ENCODE measurements around the gene SESN1.

DNA sequence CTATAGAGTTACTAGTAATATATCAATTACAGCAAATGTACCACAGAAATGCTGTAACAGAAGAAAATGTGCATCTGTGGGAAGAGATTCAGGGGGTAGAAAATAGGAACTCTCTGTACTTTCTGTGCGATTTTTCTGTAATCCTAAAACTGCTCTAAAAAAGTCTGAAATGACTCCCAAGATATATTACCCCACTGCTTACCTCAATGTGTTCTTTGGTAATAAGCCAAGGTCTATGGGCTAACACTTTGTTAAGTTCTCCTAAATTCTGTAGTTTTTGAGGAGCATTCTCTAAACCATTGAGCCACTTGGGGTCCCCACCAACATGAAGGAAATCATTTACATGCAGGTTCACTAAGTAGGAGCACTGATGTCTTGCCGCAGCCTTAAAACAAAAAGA is 94.4 kb downstream of the SESN1 start:
- TF ChIP-seq, protein P1, sequence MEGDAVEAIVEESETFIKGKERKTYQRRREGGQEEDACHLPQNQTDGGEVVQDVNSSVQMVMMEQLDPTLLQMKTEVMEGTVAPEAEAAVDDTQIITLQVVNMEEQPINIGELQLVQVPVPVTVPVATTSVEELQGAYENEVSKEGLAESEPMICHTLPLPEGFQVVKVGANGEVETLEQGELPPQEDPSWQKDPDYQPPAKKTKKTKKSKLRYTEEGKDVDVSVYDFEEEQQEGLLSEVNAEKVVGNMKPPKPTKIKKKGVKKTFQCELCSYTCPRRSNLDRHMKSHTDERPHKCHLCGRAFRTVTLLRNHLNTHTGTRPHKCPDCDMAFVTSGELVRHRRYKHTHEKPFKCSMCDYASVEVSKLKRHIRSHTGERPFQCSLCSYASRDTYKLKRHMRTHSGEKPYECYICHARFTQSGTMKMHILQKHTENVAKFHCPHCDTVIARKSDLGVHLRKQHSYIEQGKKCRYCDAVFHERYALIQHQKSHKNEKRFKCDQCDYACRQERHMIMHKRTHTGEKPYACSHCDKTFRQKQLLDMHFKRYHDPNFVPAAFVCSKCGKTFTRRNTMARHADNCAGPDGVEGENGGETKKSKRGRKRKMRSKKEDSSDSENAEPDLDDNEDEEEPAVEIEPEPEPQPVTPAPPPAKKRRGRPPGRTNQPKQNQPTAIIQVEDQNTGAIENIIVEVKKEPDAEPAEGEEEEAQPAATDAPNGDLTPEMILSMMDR (IDR thresholded peaks at IDR 0.05; ENCODE audit: insufficient read depth, low read depth, low read length) = no peak
- TF ChIP-seq EZH2 (IDR thresholded peaks at IDR 0.05; ENCODE audit: insufficient read depth, low read length) = no peak

Data from astrocyte (in vitro differentiated cells and primary cell).